ENCODE measurements around the gene SELENBP1. TPM values are rescaled to one million over a fixed set of nuclear protein-coding genes. Genes with fewer than 3 reads are reported as not detected.

The SELENBP1 gene
- total and polyA plus RNA-seq, 9 of the 15 experiments (the other 6 are each of a cell fraction or from before 2014, with no cell fraction given), result 25.8 to 81.2 (median 47.1) TPM

DNA sequence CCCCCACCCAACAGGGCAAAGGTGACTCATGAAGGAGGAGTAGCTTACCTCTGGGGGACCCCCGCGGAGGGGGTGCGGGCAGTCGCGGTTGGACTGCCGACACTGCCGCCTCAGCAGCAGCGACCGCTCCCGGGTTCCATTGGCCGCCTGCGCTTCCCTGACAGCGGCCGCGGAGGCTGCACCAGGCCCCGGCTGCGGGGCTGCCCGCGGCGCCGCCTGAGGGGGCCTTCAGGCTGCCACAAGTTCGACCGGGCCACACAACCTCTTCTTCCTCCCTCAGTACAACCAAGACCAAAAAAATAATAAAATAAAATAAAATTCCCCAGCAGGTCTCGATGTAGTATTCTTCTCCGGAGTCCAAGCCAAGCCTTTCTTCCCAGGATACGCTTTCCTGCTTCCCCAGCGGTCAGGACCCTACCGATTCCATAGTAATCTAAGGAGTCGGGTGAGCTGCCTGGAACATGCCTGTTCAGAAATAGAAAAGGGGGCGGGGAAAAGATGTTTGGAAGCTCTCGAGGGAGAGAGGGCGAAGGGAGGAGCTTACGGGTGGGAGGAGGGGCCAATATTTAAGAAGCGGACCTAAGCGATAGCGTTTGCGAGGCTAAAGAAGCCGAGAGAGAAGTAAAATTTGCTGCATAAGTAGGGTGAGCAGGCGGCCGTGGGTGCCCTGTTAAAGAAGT is 45.1 kb downstream of the SELENBP1 start, which contains the start of gene PI4KB (continued):
- TF ChIP-seq MYNN (IDR thresholded peaks at IDR 0.05), result no peak
- TF ChIP-seq MYNN (CRISPR knock-in tag; IDR thresholded peaks at IDR 0.05), result no peak
- TF ChIP-seq SMAD2 (IDR thresholded peaks at IDR 0.05; ENCODE audit: low read depth, low read length), result no peak

DNA sequence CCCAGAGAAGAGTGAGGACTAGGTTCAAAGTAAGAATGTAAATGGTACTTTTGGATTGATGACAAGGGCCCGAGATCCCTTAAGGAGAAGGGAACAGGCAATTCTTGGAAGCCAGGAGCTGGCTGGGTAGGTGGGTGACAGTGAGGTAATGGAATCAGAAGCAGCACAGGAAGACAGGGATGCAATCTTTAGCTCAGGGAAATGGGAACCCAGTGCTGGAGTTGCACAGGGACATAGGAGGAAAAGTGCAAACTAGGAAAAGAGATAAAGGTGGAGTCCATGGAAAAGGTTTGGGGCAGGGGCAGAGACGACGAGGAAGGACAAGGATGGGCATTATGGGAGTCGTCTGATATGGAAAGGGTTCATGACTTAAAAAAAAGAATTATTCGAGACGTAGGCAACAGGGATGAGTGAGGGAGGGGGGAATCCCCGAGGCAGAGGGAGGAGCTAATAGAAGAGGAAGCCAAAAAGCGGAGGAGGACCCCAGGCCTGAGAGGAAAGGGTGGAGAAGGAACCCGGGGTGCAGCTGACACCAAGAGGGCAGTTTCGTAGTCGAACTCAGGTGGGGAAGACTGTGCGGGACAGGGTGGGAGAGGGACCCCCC is 45.8 kb downstream of the SELENBP1 start:
- ATAC-seq (peak; percentile 76), FAIRE-seq (peak; percentile 54), DNase-seq (ENCODE audit: extremely low read depth in 1 of 4, low spot score in 3 of 4) (peak in 2 of 4 experiments; percentile 73 to 79)
- peaks cover 34% of the 10 kb centered on the region for H3K79me2 ChIP-seq (ENCODE audit: control insufficient read depth, insufficient read depth, low read length)
- peak overlapping the region; percentile 97 for H3K4me2 ChIP-seq (ENCODE audit: insufficient read depth, low read length)
- intact Hi-C loops (cut with micrococcal nuclease), result loop anchor here (1.0 kb wide), 1 partner anchor 15 kb away; no protein-coding TSS in a partner anchor
- POLR2A ChIA-PET, result interaction anchor here (0.7 to 12.6 kb wide), 11 partner anchors 9 to 265 kb away, joined by 3 to 156 read pairs (median 7); partner anchors contain the start of genes PSMB4, PSMD4 and RFX5
- H3K36me3 ChIP-seq (ENCODE audit: control insufficient read depth, insufficient read depth, low read length), result peaks cover 21% of the 10 kb centered on the region
- no TSS peak for BruUV-seq (replicated peaks)
- H2AFZ ChIP-seq (ENCODE audit: low read depth, low read length), result peak overlapping the region; percentile 97; the same call in 1 of the 2 replicates
- CTCF ChIA-PET (ENCODE audit: low intra/inter-chr PET ratio), result no interaction called here
- H3K4me1 ChIP-seq (replicated peaks in 1 of 2; ENCODE audit: control insufficient read depth in 2 of 2, insufficient read depth in 2 of 2, low read length in 2 of 2), result peaks cover 3 to 35% of the 10 kb centered on the region in 2 experiments; a peak in 4 of 5 replicates
- 0 out of 2 replicates have a peak, but pooled peaks cover 5% of the 10 kb centered on the region for H4K20me1 ChIP-seq (replicated peaks; ENCODE audit: control insufficient read depth, insufficient read depth, low read length)
- no peaks in the 10 kb centered on the region for H3K9me1 ChIP-seq (ENCODE audit: control insufficient read depth, insufficient read depth, low read length)
- peak overlapping the region; percentile 72 to 94 for H3K9ac ChIP-seq (ENCODE audit: insufficient read depth in 1 of 2, low read depth in 2 of 2, low read length in 2 of 2)
- in situ Hi-C loops (cut with MboI), result no loop called here
- no peaks in the 10 kb centered on the region for H3K27me3 ChIP-seq (ENCODE audit: control insufficient read depth in 2 of 2, insufficient read depth in 2 of 2, low read length in 2 of 2)
- peak overlapping the region; percentile 55 for H3K4me3 ChIP-seq
- WGBS (ENCODE audit: insufficient coverage, low coverage, missing lambda C conversion rate), result 0% methylated on average over 9 of the region's 12 CpGs
- H3K9me3 ChIP-seq (replicated peaks; ENCODE audit: control insufficient read depth, insufficient read depth, low read depth, low read length), result no peaks in the 10 kb centered on the region
- H3K27ac ChIP-seq (ENCODE audit: extremely low read depth, low read depth, low read length), result peak overlapping the region; percentile 86
- TF ChIP-seq ZNF707 (CRISPR knock-in tag; conservative IDR thresholded peaks at IDR 0.05) (no peak), ARNT (IDR thresholded peaks at IDR 0.05) (no peak), MAFK (IDR thresholded peaks at IDR 0.05; ENCODE audit: low read length) (no peak), TEAD2 (tag; IDR thresholded peaks at IDR 0.05) (no peak), LARP7 (IDR thresholded peaks at IDR 0.05) (0 out of 2 replicates have a peak, but pooled peaks have one; percentile 12), ZNF174 (CRISPR knock-in tag; IDR thresholded peaks at IDR 0.05) (no peak), ZBED1 (IDR thresholded peaks at IDR 0.05) (no peak), ZC3H4 (CRISPR knock-in tag; IDR thresholded peaks at IDR 0.05; ENCODE audit: borderline replicate concordance) (no peak), KLF16 (IDR thresholded peaks at IDR 0.05) (no peak), TCFL5 (CRISPR knock-in tag; conservative IDR thresholded peaks at IDR 0.05) (no peak)
- TF ChIP-seq, protein P1, sequence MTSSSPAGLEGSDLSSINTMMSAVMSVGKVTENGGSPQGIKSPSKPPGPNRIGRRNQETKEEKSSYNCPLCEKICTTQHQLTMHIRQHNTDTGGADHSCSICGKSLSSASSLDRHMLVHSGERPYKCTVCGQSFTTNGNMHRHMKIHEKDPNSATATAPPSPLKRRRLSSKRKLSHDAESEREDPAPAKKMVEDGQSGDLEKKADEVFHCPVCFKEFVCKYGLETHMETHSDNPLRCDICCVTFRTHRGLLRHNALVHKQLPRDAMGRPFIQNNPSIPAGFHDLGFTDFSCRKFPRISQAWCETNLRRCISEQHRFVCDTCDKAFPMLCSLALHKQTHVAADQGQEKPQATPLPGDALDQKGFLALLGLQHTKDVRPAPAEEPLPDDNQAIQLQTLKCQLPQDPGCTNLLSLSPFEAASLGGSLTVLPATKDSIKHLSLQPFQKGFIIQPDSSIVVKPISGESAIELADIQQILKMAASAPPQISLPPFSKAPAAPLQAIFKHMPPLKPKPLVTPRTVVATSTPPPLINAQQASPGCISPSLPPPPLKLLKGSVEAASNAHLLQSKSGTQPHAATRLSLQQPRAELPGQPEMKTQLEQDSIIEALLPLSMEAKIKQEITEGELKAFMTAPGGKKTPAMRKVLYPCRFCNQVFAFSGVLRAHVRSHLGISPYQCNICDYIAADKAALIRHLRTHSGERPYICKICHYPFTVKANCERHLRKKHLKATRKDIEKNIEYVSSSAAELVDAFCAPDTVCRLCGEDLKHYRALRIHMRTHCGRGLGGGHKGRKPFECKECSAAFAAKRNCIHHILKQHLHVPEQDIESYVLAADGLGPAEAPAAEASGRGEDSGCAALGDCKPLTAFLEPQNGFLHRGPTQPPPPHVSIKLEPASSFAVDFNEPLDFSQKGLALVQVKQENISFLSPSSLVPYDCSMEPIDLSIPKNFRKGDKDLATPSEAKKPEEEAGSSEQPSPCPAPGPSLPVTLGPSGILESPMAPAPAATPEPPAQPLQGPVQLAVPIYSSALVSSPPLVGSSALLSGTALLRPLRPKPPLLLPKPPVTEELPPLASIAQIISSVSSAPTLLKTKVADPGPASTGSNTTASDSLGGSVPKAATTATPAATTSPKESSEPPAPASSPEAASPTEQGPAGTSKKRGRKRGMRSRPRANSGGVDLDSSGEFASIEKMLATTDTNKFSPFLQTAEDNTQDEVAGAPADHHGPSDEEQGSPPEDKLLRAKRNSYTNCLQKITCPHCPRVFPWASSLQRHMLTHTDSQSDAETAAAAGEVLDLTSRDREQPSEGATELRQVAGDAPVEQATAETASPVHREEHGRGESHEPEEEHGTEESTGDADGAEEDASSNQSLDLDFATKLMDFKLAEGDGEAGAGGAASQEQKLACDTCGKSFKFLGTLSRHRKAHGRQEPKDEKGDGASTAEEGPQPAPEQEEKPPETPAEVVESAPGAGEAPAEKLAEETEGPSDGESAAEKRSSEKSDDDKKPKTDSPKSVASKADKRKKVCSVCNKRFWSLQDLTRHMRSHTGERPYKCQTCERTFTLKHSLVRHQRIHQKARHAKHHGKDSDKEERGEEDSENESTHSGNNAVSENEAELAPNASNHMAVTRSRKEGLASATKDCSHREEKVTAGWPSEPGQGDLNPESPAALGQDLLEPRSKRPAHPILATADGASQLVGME (CRISPR knock-in tag; IDR thresholded peaks at IDR 0.05), result 0 out of 2 replicates have a peak, but pooled peaks have one; percentile 1
- TF ChIP-seq, protein P2, sequence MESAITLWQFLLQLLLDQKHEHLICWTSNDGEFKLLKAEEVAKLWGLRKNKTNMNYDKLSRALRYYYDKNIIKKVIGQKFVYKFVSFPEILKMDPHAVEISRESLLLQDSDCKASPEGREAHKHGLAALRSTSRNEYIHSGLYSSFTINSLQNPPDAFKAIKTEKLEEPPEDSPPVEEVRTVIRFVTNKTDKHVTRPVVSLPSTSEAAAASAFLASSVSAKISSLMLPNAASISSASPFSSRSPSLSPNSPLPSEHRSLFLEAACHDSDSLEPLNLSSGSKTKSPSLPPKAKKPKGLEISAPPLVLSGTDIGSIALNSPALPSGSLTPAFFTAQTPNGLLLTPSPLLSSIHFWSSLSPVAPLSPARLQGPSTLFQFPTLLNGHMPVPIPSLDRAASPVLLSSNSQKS (CRISPR knock-in tag; IDR thresholded peaks at IDR 0.05), result no peak
